HUES64 (cell line): ENCODE data around the gene C5orf34.
"Not testable (repeated sequence)": the region's sequence is repeated elsewhere in the genome, so short reads cannot be mapped to it uniquely, and the experiment has no call there.

Experiments
- H3K27ac ChIP-seq: 2 replicates; pipeline ENCODE4 v1.7.0; 2013; ENCODE audit warnings: low read depth, low read length, inconsistent platforms
- H3K27me3 ChIP-seq: 2 replicates; pipeline ENCODE4 v1.6.1; 2013; ENCODE audit warnings: mild to moderate bottlenecking, low read length; ENCODE audit not compliant: insufficient read depth
- H3K36me3 ChIP-seq: 2 replicates; pipeline ENCODE4 v1.6.1; 2013; ENCODE audit warnings: mild to moderate bottlenecking, low read length; ENCODE audit not compliant: insufficient read depth
- H3K4me1 ChIP-seq: 2 replicates; pipeline ENCODE4 v1.6.1; 2013; ENCODE audit warnings: mild to moderate bottlenecking, low read length, moderate library complexity; ENCODE audit not compliant: insufficient read depth
- H3K4me3 ChIP-seq: 2 replicates; pipeline ENCODE4 v1.5.1; 2013; ENCODE audit warnings: mild to moderate bottlenecking, low read length, moderate library complexity
- H3K9ac ChIP-seq: 2 replicates; pipeline ENCODE4 v1.6.1; 2013; ENCODE audit warnings: mild to moderate bottlenecking, low read depth, low read length
- H3K9me3 ChIP-seq: 2 replicates; pipeline ENCODE4 v1.6.1; 2013; ENCODE audit warnings: low read depth, low read length; ENCODE audit not compliant: insufficient read depth
- WGBS: fragments of 150-250, 120-280 bp; methylation state at CpG from one replicate; pipeline ENCODE4 v1.1.7; 2013; ENCODE audit warnings: missing lambda C conversion rate; 5-methylcytosine and 5-hydroxymethylcytosine counted together

C5orf34 gene

DNA sequence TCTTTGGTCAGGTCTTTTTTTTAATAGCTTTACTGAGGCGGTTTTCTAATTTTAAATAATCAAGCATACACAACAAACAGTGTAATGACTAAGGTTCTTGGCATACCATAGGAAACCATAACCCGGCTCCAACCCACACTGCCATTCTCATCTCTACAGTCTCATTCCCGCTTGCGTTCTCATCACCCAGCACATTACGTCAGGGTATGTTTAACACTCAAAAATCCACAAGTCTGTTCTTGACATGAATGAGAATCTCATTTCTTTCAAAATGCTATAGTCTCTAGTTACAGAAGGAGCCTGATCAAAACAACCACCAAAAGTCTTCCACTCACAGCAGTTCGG lies 505 bp downstream of the C5orf34 start:
- Histone ChIP-seq H3K4me1 (peaks cover 15% of the 10 kb centered on the region; the same call in 1 of the 2 replicates), H3K27me3 (no peaks in the 10 kb centered on the region; the same call in 1 of the 2 replicates), H3K9me3 (no peaks in the 10 kb centered on the region), H3K4me3 (peak overlapping the region; percentile 95), H3K9ac (peak overlapping the region; percentile 91), H3K36me3 (peaks cover 1% of the 10 kb centered on the region), H3K27ac (peak overlapping the region; percentile 85)
- 2% methylated on average over 6 of the region's 6 CpGs for WGBS

DNA sequence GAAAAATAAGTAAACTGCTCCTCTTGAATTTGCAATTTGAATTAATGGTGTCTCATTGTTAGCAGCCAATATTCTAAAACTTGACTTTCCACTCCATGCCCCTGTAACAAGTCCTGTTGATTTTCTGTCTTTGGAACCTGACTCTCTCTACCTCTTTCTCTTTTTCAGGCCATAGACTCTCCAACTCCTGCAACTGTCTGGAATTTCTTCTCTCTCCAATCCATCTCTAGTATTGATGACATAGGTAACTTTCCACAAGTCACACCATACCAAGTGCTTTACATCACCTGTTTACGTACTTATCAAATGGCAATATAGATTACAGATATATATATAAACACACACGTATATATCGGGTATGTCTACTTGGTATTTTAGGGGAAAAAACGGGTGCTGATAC lies 923 bp downstream of the C5orf34 start:
- Histone ChIP-seq H3K4me1 (peaks cover 15% of the 10 kb centered on the region; the same call in 1 of the 2 replicates), H3K9me3 (no peaks in the 10 kb centered on the region), H3K4me3 (peak overlapping the region; percentile 95), H3K27me3 (no peaks in the 10 kb centered on the region; the same call in 1 of the 2 replicates), H3K27ac (no peak overlapping the region), H3K36me3 (peaks cover 5% of the 10 kb centered on the region), H3K9ac (peak overlapping the region; percentile 91)
- WGBS = 26% methylated on average over 2 of the region's 4 CpGs

DNA sequence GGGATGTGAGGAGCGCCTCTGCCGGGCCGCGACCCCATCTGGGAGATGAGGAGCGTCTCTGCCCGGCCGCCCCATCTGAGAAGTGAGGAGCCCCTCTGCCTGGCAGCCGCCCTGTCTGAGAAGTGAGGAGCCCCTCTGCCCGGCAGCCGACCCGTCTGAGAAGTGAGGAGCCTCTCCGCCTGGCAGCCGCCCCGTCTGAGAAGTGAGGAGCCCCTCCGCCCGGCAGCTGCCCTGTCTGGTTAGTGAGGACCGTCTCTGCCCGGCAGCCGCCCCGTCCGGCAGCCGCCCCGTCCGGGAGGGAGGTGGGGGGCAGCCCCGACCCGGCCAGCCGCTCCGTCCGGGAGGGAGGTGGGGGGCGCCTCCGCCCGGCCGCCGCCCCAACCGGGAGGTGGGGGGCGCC lies 3.9 kb downstream of the C5orf34 start:
- H3K4me3 ChIP-seq, H3K9ac ChIP-seq, H3K9me3 ChIP-seq, H3K27ac ChIP-seq, H3K27me3 ChIP-seq: not testable (repeated sequence)
- Histone ChIP-seq H3K36me3 (peaks cover 31% of the 10 kb centered on the region), H3K4me1 (peaks cover 15% of the 10 kb centered on the region; the same call in 1 of the 2 replicates)
- WGBS = 94% methylated on average over 36 of the region's 36 CpGs

DNA sequence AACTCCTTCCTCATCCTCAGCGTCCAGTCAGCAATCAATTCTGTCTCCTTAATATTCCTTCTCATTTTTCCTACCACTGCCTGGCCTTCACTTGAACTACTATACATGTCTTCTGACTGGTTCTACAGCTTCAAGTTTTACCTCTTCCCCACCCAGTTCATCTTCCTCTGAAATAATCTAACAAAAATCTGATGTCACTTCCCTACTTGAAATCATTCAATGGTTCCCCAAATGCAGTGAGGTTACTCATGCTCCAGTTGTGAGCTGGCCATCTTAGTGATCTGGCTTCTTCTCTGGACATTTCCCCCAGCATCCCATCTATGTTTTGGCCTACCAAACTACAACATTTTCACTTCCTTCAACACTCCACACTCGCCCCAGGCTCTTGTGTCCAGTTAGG lies 16.4 kb downstream of the C5orf34 start:
- no peak overlapping the region for H3K27ac ChIP-seq
- WGBS = 91% methylated on average over 2 of the region's 2 CpGs
- H3K36me3 ChIP-seq = peaks cover 43% of the 10 kb centered on the region
- no peak overlapping the region for H3K9ac ChIP-seq
- H3K4me3 ChIP-seq = no peak overlapping the region
- H3K4me1 ChIP-seq = no peaks in the 10 kb centered on the region
- no peaks in the 10 kb centered on the region for H3K9me3 ChIP-seq
- no peaks in the 10 kb centered on the region for H3K27me3 ChIP-seq

DNA sequence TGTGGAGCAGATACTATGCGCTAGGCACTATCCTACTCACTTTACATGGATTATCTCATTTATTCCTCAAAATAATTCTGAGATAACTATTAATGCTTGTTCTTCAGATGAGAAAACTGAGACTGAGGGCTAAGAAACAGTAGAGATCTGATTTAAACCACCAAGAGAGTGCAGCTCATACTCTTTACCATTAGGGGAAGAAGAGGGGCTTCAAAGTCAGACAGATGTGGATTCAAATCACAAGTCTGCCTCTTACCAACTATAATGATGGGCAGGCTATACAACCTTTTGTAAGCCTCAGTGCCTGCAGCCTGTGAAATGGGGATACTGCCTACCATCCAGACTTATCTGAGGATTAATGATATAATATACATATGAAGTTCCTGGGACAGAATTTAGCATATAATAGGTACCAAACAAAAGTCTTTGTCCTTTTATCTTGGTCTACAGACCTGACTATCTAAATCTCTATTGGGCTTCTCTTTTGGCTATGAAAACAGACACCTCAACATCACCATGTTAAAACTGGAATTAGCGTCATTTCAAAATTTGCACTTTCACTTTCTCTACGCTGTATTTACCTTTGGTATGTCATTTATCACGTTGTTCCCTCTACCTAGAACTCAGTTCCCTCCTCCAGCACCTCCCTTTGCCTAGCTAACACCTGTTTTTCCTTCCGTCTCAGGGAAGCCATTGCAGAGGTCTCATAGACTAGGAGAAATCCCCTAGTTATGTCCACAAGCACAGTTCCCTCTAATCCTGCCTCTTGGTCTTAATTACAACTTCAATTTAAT lies 17.4 kb downstream of the C5orf34 start:
- no peak overlapping the region for H3K27ac ChIP-seq
- H3K9ac ChIP-seq = no peak overlapping the region
- H3K4me3 ChIP-seq = no peak overlapping the region
- H3K4me1 ChIP-seq = no peaks in the 10 kb centered on the region
- H3K9me3 ChIP-seq = no peaks in the 10 kb centered on the region
- WGBS = 94% methylated on average over 5 of the region's 5 CpGs
- peaks cover 43% of the 10 kb centered on the region for H3K36me3 ChIP-seq
- H3K27me3 ChIP-seq = no peaks in the 10 kb centered on the region

DNA sequence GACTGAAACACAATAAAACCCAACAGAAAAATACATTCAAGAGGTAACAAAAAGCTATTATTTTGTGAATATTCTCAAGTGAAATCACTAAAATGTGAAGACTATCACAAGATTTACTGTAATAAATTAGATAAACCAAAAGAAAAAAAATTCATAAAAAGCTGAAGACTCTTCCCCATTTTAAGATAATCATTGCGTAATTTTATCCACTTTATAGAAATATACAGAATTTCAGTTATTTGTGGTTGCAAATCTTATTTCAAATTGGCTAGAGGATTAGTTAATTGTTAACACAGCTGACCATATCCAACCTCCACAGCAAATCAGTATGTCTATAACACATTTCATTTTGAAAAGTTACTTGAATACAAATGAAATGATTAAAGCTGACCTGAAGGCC lies 23.6 kb downstream of the C5orf34 start:
- Histone ChIP-seq H3K4me1 (no peaks in the 10 kb centered on the region), H3K4me3 (no peak overlapping the region), H3K9me3 (no peaks in the 10 kb centered on the region), H3K27ac (no peak overlapping the region), H3K9ac (no peak overlapping the region), H3K27me3 (no peaks in the 10 kb centered on the region), H3K36me3 (peaks cover 77% of the 10 kb centered on the region)
- no CpG with 5 or more reads among the region's 1 CpG for WGBS

DNA sequence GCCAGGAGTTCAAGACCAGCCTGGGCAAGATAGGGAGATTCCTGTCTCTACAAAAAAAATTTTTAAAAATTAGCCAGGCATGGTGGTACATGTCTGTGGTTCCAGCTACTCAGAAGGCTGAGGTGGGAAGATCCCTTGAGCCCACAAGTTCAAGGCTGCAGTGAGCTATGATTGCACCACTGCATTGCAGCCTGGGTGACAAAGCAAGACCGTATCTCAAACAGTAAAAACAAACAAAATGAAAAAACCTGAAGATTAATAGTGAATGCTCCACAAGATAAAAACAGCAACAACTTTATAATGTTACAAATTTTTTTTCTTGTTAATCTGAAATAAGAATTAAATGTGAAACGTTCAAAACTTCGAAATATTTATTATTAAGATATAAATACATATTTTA lies 28.6 kb downstream of the C5orf34 start:
- WGBS = 100% methylated on average over 1 of the region's 3 CpGs
- no peak overlapping the region for H3K9ac ChIP-seq
- H3K9me3 ChIP-seq = no peaks in the 10 kb centered on the region
- H3K4me1 ChIP-seq = peaks cover 11% of the 10 kb centered on the region; the same call in 1 of the 2 replicates
- H3K27me3 ChIP-seq = no peaks in the 10 kb centered on the region
- no peak overlapping the region for H3K27ac ChIP-seq
- H3K36me3 ChIP-seq = peaks cover 45% of the 10 kb centered on the region
- H3K4me3 ChIP-seq = no peak overlapping the region

DNA sequence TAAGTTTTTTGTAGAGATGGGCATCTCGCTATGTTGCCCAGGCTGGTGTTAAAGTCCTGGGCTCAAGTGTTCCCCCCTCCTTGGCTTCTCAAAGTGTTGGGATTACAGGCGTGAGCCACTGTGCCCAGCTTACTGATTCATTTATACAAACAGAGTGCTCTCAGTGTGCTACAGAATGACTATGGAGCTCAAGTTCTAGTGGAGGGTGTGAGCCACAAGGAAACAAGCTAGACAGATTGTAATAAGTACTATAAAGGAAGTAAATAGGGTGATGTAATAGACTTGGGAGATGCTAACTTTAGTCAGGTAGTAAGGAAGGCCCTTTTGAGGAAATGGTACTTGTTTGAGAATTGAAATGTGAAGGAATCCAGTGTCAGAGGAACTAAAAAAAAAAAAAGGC lies 29.5 kb downstream of the C5orf34 start:
- peaks cover 11% of the 10 kb centered on the region; the same call in 1 of the 2 replicates for H3K4me1 ChIP-seq
- H3K27me3 ChIP-seq = no peaks in the 10 kb centered on the region
- H3K27ac ChIP-seq = no peak overlapping the region
- WGBS = 95% methylated on average over 2 of the region's 2 CpGs
- H3K9me3 ChIP-seq = no peaks in the 10 kb centered on the region
- no peak overlapping the region for H3K4me3 ChIP-seq
- no peak overlapping the region for H3K9ac ChIP-seq
- H3K36me3 ChIP-seq = peaks cover 36% of the 10 kb centered on the region

DNA sequence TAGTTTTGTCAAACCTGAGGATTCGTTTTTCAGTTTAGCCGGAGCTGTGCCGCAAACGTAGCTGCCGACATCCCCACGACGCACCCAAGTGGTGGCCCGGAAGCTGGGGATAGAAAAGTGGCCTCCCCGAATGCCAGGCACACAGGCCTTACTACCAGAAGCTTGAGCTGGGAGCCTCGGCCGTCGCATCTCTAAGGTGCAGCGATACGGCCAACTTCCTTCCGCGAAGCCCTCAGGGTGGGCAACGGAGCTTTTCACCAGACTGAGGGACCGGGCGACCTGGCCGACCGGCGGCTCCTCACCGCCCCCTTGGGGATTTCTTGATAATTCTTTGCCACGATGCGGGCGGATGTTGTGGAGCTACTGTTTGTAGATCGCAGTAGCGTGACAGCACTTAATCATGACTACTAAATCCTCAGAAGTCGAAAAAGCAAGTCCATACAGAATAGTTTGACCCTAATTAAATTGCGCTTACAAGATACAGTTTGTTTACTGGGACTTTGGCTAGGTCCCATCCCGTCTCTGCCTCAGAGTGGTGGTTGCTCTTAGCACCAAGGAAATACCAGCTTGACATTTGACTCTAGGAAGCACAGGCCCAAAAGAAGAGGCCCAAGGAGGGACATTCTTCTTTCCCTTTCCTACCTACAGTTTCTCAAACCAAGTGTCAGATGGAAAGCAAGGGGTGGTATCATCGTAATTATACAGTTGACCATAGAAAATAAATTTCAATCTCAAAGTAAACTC lies 30.7 kb downstream of the C5orf34 start:
- Histone ChIP-seq H3K27me3 (no peaks in the 10 kb centered on the region), H3K4me1 (peaks cover 11% of the 10 kb centered on the region; the same call in 1 of the 2 replicates), H3K27ac (peak overlapping the region; percentile 85), H3K4me3 (peak overlapping the region; percentile 82), H3K36me3 (peaks cover 24% of the 10 kb centered on the region), H3K9ac (peak overlapping the region; percentile 86), H3K9me3 (no peaks in the 10 kb centered on the region)
- WGBS = 5% methylated on average over 32 of the region's 32 CpGs

DNA sequence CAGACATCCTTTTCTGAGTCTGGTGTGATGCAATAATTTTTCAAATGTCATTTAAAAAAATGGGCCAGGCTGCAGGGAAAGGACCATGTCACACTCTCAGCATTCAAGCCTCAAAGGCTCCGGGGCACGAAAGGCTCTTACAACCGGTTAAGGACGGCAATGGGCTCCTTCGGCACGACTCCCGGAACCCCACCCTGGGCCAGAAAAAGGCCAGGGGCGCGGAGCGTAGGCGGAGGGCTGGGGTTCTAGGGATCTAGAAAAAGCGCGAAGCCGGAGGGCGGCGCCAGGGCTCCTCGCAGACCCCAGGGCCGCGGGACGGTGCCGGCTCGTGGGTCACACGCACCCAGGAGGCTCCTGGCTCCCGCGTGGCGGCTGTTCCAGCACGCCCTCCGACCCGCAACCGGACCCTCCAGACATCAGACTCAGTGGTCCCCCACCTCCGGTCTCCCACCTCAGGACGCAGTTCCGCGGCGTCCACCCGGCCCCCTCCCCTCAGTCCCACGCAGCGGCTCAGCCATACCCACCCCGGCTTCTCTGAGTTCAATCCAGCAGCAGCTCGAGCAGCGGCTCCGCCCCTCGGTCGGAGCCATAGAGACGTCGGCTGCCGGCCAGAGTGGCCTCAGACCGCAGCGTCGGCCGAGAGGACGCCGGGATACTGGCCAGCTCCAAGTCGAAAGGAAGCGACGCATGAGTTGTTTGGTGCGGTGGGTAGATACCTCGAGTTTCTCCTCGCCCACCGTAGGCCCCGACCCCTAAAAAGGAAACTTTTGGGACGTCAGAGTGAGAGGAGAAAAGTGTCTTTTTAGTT lies 31.4 kb downstream of the C5orf34 start, which contains the start of gene TMEM267:
TSS of gene TMEM267 (minus strand) at position 568 of the 808 bp plus-strand sequence. CDS start 29,896 bp downstream, outside the sequence.
- Histone ChIP-seq H3K36me3 (peaks cover 16% of the 10 kb centered on the region), H3K4me3 (peak within 1 kb of the TSS; percentile 82), H3K27ac (peak within 1 kb of the TSS; percentile 85), H3K4me1 (peaks cover 11% of the 10 kb centered on the region; the same call in 1 of the 2 replicates), H3K9me3 (no peaks in the 10 kb centered on the region), H3K27me3 (no peaks in the 10 kb centered on the region), H3K9ac (peak within 1 kb of the TSS; percentile 86)
- WGBS = under 1% methylated on average over 62 of the region's 62 CpGs
